H9 (cell line): ENCODE measurements around the gene MAST2. TPM values are rescaled to one million over a fixed set of nuclear protein-coding genes. Genes with fewer than 3 reads are reported as not detected.

ENCODE experiments used
- DNase-seq: peaks from one replicate; pipeline ENCODE4 v3.0.0-alpha.2; 2017
- H2AFZ ChIP-seq: one replicate; pipeline ENCODE4 v1.6.1; 2013; ENCODE audit warnings: mild to moderate bottlenecking, low read length, control low read depth, moderate library complexity
- H2AK5ac ChIP-seq: 2 replicates; pipeline ENCODE4 v1.6.1; 2013; ENCODE audit warnings: low read length, control low read depth, mixed read lengths; ENCODE audit not compliant: insufficient read length
- H2BK120ac ChIP-seq: one replicate; pipeline ENCODE4 v1.6.1; 2013; ENCODE audit warnings: low read depth, mild to moderate bottlenecking, low read length, control low read depth, inconsistent platforms; ENCODE audit not compliant: poor library complexity, severe bottlenecking
- H2BK12ac ChIP-seq: 2 replicates; pipeline ENCODE4 v1.6.1; 2013; ENCODE audit warnings: low read length, control low read depth, mixed read lengths, low read depth; ENCODE audit not compliant: insufficient read length
- H2BK15ac ChIP-seq: 2 replicates; pipeline ENCODE4 v1.6.1; 2013; ENCODE audit warnings: low read depth, low read length, control low read depth
- H2BK20ac ChIP-seq: one replicate; pipeline ENCODE4 v1.6.1; 2013; ENCODE audit warnings: low read depth, mild to moderate bottlenecking, low read length, control low read depth, inconsistent platforms; ENCODE audit not compliant: poor library complexity, severe bottlenecking
- H2BK5ac ChIP-seq: 2 replicates; pipeline ENCODE4 v1.6.1; 2013; ENCODE audit warnings: low read length, control low read depth, mixed read lengths; ENCODE audit not compliant: insufficient read length
- H3K14ac ChIP-seq: 2 replicates; pipeline ENCODE4 v1.6.1; 2013; ENCODE audit warnings: low read length, control low read depth; ENCODE audit not compliant: insufficient read depth
- H3K18ac ChIP-seq: 2 replicates; pipeline ENCODE4 v1.6.1; 2013; ENCODE audit warnings: low read depth, mild to moderate bottlenecking, mixed read lengths, low read length, control low read depth; ENCODE audit not compliant: insufficient read length
- H3K23ac ChIP-seq: 2 replicates; pipeline ENCODE4 v1.6.1; 2013; ENCODE audit warnings: low read length, control low read depth, mixed read lengths, low read depth; ENCODE audit not compliant: insufficient read length
- H3K23me2 ChIP-seq: 2 replicates; pipeline ENCODE4 v1.6.1; 2013; ENCODE audit warnings: low read depth, mild to moderate bottlenecking, mixed read lengths, low read length, control low read depth; ENCODE audit not compliant: insufficient read length, poor library complexity, severe bottlenecking
- H3K27ac ChIP-seq: 2 replicates; pipeline ENCODE4 v1.5.1; 2013; ENCODE audit warnings: low read length, control low read depth, mixed read lengths, low read depth; ENCODE audit not compliant: insufficient read length
- H3K27me3 ChIP-seq: 2 replicates; pipeline ENCODE4 v1.6.1; 2013; ENCODE audit warnings: low read length, control low read depth, inconsistent platforms; ENCODE audit not compliant: insufficient read depth
- H3K4ac ChIP-seq: 2 replicates; pipeline ENCODE4 v1.6.1; 2013; ENCODE audit warnings: low read depth, mild to moderate bottlenecking, control low read depth, inconsistent platforms, low read length, moderate library complexity
- H3K4me1 ChIP-seq: 2 replicates; pipeline ENCODE4 v1.6.1; 2013; ENCODE audit warnings: low read length, control low read depth, inconsistent platforms; ENCODE audit not compliant: insufficient read depth
- H3K4me2 ChIP-seq: 2 replicates; pipeline ENCODE4 v1.6.1; 2013; ENCODE audit warnings: low read length, control low read depth, mixed read lengths; ENCODE audit not compliant: insufficient read length, insufficient read depth
- H3K56ac ChIP-seq: 2 replicates; pipeline ENCODE4 v1.6.1; 2013; ENCODE audit warnings: low read depth, mild to moderate bottlenecking, mixed read lengths, low read length, control low read depth; ENCODE audit not compliant: insufficient read length
- H3K79me1 ChIP-seq: 2 replicates; pipeline ENCODE4 v1.6.1; 2013; ENCODE audit warnings: low read depth, mild to moderate bottlenecking, moderate library complexity, low read length, control low read depth, inconsistent platforms; ENCODE audit not compliant: insufficient read depth, poor library complexity, severe bottlenecking
- H3K79me2 ChIP-seq: 2 replicates; pipeline ENCODE4 v1.6.1; 2013; ENCODE audit warnings: low read length, control low read depth, inconsistent platforms; ENCODE audit not compliant: insufficient read depth
- H3K9ac ChIP-seq: 2 replicates; pipeline ENCODE4 v1.6.1; 2013; ENCODE audit warnings: low read length, control low read depth, mixed read lengths; ENCODE audit not compliant: insufficient read length; ENCODE audit errors: extremely low read depth
- H3K9me3 ChIP-seq: one replicate; pipeline ENCODE4 v1.6.1; 2013; ENCODE audit warnings: low read depth, low read length, inconsistent platforms; ENCODE audit not compliant: control insufficient read depth
- H3T11ph ChIP-seq: one replicate; pipeline ENCODE4 v1.6.1; 2013; ENCODE audit warnings: mild to moderate bottlenecking, low read length, control low read depth, inconsistent platforms
- H4K20me1 ChIP-seq: one replicate; pipeline ENCODE4 v1.6.1; 2013; ENCODE audit not compliant: control insufficient read depth, insufficient read length, insufficient read depth
- H4K5ac ChIP-seq: 2 replicates; pipeline ENCODE4 v1.6.1; 2013; ENCODE audit warnings: low read depth, mild to moderate bottlenecking, mixed read lengths, low read length, control low read depth; ENCODE audit not compliant: insufficient read length
- H4K8ac ChIP-seq: replicated peaks from 2 replicates; pipeline ENCODE4 v1.6.1; 2013; ENCODE audit warnings: low read length, control low read depth, mixed read lengths, low read depth; ENCODE audit not compliant: insufficient read length
- H4K91ac ChIP-seq: 2 replicates; pipeline ENCODE4 v1.6.1; 2013; ENCODE audit warnings: low read depth, mild to moderate bottlenecking, moderate library complexity, mixed read lengths, low read length, control low read depth; ENCODE audit not compliant: insufficient read length
- H3K27ac Mint-ChIP-seq, 3 experiments: 2 replicates in 2 of 3; 3 replicates in 1 of 3; pipeline ENCODE4 v1.8.0; 2020 to 2021; ENCODE audit warnings: mixed read lengths in 3 of 3, mild to moderate bottlenecking in 1 of 3, moderate library complexity in 1 of 3
- H3K27me3 Mint-ChIP-seq: 2 replicates; pipeline ENCODE4 v1.8.0; 2021; ENCODE audit warnings: low read depth, mild to moderate bottlenecking, moderate library complexity, mixed read lengths
- H3K36me3 Mint-ChIP-seq, 3 experiments: 2 replicates in 2 of 3; 3 replicates in 1 of 3; pipeline ENCODE4 v1.8.0; 2020 to 2021; ENCODE audit warnings: low read depth in 3 of 3, mixed read lengths in 3 of 3; ENCODE audit not compliant: insufficient read depth in 1 of 3
- H3K4me1 Mint-ChIP-seq, 2 experiments: 2 replicates each; pipeline ENCODE4 v1.8.0; 2020; ENCODE audit warnings: mixed read lengths in 2 of 2
- H3K4me3 Mint-ChIP-seq, 2 experiments: 2 replicates in 1 of 2; 3 replicates in 1 of 2; pipeline ENCODE4 v1.8.0; 2020 to 2021; ENCODE audit warnings: mild to moderate bottlenecking in 2 of 2, mixed read lengths in 2 of 2, moderate library complexity in 1 of 2
- H3K9me3 Mint-ChIP-seq, 2 experiments: 2 replicates in 1 of 2; 3 replicates in 1 of 2; pipeline ENCODE4 v1.8.0; 2020; ENCODE audit warnings: mild to moderate bottlenecking in 2 of 2, mixed read lengths in 2 of 2, moderate library complexity in 1 of 2
- WGBS: extraction: QIAGEN DNeasy Blood & Tissue Kit; methylation state at CpG from one replicate; pipeline ENCODE4 v1.1.7; 2013; ENCODE audit warnings: missing lambda C conversion rate, low lambda C conversion rate, mixed read lengths; ENCODE audit not compliant: insufficient read length; ENCODE audit errors: extremely low coverage; 5-methylcytosine and 5-hydroxymethylcytosine counted together
- total RNA-seq: library from RNA; stranded (reverse); gene quantifications from 2 replicates; pipeline ENCODE4 v1.2.1, GENCODE V29; 2021
- TF ChIP-seq, protein P1 (sequence below): fragments of 200-600 bp; sonication (generic); conservative IDR thresholded peaks from 3 replicates; pipeline ENCODE4 v1.8.0; 2021; ENCODE audit warnings: antibody characterized with exemption, mild to moderate bottlenecking

MAST2 gene
- total RNA-seq, 1 experiment from 2014 or later: 28.8 TPM

DNA sequence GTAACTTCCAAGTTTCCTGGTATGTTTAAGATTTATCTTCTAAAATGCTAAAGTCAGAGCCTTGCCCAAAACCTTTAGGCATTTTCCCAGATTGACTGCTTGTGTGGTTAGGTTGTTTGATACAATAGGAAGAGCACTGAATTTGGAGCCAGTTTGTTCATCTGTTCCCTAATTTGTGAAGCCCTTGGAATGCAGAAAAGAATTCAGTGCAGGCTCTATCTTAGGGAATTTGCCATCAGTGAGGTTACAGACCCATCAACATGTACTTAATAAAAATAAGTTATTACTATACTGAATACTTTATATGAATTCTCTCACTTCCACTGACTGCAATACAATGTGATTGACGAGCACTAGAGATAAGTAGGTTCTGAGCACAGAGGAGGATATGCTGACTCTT lies 208.8 kb downstream of the MAST2 start:
- H2BK120ac ChIP-seq: no peak overlapping the region
- peaks cover 36 to 59% (median 46%) of the 10 kb centered on the region in 3 experiments for H3K36me3 Mint-ChIP-seq
- H3K9me3 Mint-ChIP-seq: peaks cover 0 to 3% of the 10 kb centered on the region in 2 experiments; a peak in 3 of 5 replicates
- no peaks in the 10 kb centered on the region for H3K9me3 ChIP-seq
- no peak overlapping the region for H4K91ac ChIP-seq
- no peak overlapping the region for H3K23ac ChIP-seq
- H3K14ac ChIP-seq: no peak overlapping the region
- H2BK15ac ChIP-seq: no peak overlapping the region
- H3K79me1 ChIP-seq: no peaks in the 10 kb centered on the region
- H2AK5ac ChIP-seq: no peak overlapping the region
- no peak overlapping the region for H4K5ac ChIP-seq
- no peak overlapping the region for H3K18ac ChIP-seq
- no peak overlapping the region for H3K27ac Mint-ChIP-seq
- TF ChIP-seq, protein P1, sequence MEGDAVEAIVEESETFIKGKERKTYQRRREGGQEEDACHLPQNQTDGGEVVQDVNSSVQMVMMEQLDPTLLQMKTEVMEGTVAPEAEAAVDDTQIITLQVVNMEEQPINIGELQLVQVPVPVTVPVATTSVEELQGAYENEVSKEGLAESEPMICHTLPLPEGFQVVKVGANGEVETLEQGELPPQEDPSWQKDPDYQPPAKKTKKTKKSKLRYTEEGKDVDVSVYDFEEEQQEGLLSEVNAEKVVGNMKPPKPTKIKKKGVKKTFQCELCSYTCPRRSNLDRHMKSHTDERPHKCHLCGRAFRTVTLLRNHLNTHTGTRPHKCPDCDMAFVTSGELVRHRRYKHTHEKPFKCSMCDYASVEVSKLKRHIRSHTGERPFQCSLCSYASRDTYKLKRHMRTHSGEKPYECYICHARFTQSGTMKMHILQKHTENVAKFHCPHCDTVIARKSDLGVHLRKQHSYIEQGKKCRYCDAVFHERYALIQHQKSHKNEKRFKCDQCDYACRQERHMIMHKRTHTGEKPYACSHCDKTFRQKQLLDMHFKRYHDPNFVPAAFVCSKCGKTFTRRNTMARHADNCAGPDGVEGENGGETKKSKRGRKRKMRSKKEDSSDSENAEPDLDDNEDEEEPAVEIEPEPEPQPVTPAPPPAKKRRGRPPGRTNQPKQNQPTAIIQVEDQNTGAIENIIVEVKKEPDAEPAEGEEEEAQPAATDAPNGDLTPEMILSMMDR: no peak
- H2BK12ac ChIP-seq: no peak overlapping the region
- H3K4ac ChIP-seq: no peak overlapping the region
- no peak overlapping the region for H3K9ac ChIP-seq
- H3K27me3 ChIP-seq: no peaks in the 10 kb centered on the region
- H4K20me1 ChIP-seq: no peaks in the 10 kb centered on the region
- H3K4me3 Mint-ChIP-seq: no peak overlapping the region
- H3K4me2 ChIP-seq: no peak overlapping the region
- no peak overlapping the region for H4K8ac ChIP-seq
- no peak for DNase-seq
- no peak overlapping the region for H2BK20ac ChIP-seq
- WGBS: no CpG with 5 or more reads among the region's 1 CpG
- H3K23me2 ChIP-seq: no peaks in the 10 kb centered on the region
- H3K27me3 Mint-ChIP-seq: no peaks in the 10 kb centered on the region
- H3K27ac ChIP-seq: no peak overlapping the region
- H3T11ph ChIP-seq: no peak overlapping the region
- no peak overlapping the region for H2AFZ ChIP-seq
- no peaks in the 10 kb centered on the region for H3K79me2 ChIP-seq
- no peaks in the 10 kb centered on the region for H3K4me1 ChIP-seq
- H3K4me1 Mint-ChIP-seq: no peaks in the 10 kb centered on the region
- H3K56ac ChIP-seq: no peak overlapping the region
- no peak overlapping the region for H2BK5ac ChIP-seq
